ENCODE results near the gene UBE2J2. TPM values are rescaled to one million over a fixed set of nuclear protein-coding genes. Genes with fewer than 3 reads are reported as not detected.

UBE2J2 gene
- total RNA-seq, 1 donor from 2014 or later: 36.9 TPM

- intact Hi-C loops (cut with micrococcal nuclease): no loop called here
Observed at GRCh38 chr1:1255611-1256010, 18.0 kb downstream of the UBE2J2 start.

DNA sequence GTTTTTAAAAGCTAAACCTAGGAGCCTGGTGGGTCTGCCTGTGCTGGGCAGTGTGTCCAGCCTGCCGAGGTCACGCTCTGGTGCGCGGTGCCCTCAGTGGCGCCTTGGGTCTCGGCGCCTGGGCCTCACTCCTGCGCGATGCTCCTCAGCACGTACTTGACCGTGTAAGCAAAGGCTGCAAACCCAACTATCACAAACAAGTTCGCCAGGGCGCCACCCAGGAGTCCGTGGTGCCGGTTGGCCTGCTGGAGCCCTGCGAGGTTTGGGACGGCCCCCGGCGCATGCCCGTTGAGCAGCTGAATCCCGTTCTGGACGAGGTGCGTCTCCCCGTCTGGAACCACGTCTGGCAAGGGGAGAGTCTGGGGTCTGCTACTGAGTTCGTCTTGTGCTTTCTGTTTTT, 18.6 kb downstream of the UBE2J2 start:
- intact Hi-C loops (cut with micrococcal nuclease): no loop called here
- no peaks in the 10 kb centered on the region for H3K9me3 ChIP-seq (replicated peaks)
- no peak for DNase-seq
- peaks cover 56% of the 10 kb centered on the region for H3K36me3 ChIP-seq
- TF ChIP-seq CTCF (IDR thresholded peaks at IDR 0.05; ENCODE audit: borderline replicate concordance): no peak
- H3K4me3 ChIP-seq: no peak overlapping the region
- no peak overlapping the region for H3K27ac ChIP-seq (replicated peaks)
- H3K27me3 ChIP-seq (ENCODE audit: low read depth): no peaks in the 10 kb centered on the region
- H3K4me1 ChIP-seq: peaks cover 24% of the 10 kb centered on the region

More at GRCh38 chr1:1255611-1256010, 18.0 kb downstream of the UBE2J2 start:
- TF ChIP-seq CTCF (IDR thresholded peaks at IDR 0.05; ENCODE audit: borderline replicate concordance): no peak
- Histone ChIP-seq H3K27me3 (ENCODE audit: low read depth) (no peaks in the 10 kb centered on the region), H3K4me3 (no peak overlapping the region), H3K36me3 (peaks cover 60% of the 10 kb centered on the region), H3K9me3 (replicated peaks) (no peaks in the 10 kb centered on the region), H3K4me1 (peaks cover 28% of the 10 kb centered on the region), H3K27ac (replicated peaks) (no peak overlapping the region)
- no peak for DNase-seq

DNA sequence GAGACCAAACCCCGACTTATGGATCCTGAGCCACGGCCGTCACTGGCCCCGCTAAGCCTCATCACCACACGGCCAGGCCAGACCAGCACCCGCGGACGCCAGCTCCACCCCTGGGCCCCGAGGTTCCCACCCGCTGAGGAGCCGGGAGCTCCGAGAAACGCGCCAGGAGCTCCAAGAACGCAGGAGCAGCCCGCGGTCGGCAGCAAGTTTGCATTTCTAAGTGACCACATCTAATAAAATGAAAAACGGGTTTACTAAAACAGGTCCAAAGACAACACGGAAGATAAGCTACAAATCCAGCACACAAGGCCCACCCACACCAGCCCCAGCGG, 19.0 kb downstream of the UBE2J2 start:
- intact Hi-C loops (cut with micrococcal nuclease): no loop called here
- DNase-seq: no peak
- no peak for TF ChIP-seq CTCF (IDR thresholded peaks at IDR 0.05; ENCODE audit: borderline replicate concordance)
- H3K27me3 ChIP-seq (ENCODE audit: low read depth): no peaks in the 10 kb centered on the region
- H3K9me3 ChIP-seq (replicated peaks): no peaks in the 10 kb centered on the region
- H3K36me3 ChIP-seq: peaks cover 56% of the 10 kb centered on the region
- no peak overlapping the region for H3K4me3 ChIP-seq
- H3K27ac ChIP-seq (replicated peaks): no peak overlapping the region
- peaks cover 20% of the 10 kb centered on the region for H3K4me1 ChIP-seq

DNA sequence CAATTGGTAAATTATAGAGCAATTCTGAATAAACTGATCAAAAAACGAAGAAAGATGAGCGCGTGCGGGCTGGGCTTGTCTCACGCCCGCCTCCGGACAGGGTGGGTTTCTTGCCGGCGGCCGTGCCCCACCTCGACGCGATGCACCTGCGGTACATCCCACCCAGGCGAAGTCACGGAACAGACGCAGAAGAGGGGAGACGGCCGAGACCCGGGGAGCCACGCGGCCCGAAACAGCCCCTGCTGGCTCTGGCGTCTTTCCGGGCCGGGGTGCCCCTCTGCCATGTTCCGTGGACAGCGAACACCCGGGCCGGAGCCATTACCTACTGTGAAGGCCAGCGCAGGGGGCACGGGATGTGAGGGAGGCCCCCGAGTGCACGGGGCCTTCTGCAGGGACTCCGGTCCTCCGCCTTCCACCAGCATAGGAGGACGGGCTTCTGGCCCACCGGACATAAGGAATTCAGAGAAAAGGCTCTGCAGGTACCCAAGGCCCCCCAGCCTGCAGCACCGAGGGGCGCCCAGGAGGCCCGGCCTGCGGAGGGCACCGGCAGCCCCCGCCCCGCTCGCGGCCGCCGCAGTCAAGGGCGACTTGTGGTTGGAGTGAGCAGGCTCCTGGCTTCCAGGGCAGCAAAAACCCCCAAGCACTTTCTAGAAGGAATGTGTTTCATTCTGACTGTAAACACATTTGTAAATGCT, 19.5 kb downstream of the UBE2J2 start:
- Histone ChIP-seq H3K9me3 (replicated peaks) (no peaks in the 10 kb centered on the region), H3K27me3 (ENCODE audit: low read depth) (no peaks in the 10 kb centered on the region), H3K27ac (replicated peaks) (no peak overlapping the region), H3K36me3 (peaks cover 53% of the 10 kb centered on the region), H3K4me3 (no peak overlapping the region), H3K4me1 (peaks cover 15% of the 10 kb centered on the region)
- intact Hi-C loops (cut with micrococcal nuclease): no loop called here
- no peak for TF ChIP-seq CTCF (IDR thresholded peaks at IDR 0.05; ENCODE audit: borderline replicate concordance)
- no peak for DNase-seq

DNA sequence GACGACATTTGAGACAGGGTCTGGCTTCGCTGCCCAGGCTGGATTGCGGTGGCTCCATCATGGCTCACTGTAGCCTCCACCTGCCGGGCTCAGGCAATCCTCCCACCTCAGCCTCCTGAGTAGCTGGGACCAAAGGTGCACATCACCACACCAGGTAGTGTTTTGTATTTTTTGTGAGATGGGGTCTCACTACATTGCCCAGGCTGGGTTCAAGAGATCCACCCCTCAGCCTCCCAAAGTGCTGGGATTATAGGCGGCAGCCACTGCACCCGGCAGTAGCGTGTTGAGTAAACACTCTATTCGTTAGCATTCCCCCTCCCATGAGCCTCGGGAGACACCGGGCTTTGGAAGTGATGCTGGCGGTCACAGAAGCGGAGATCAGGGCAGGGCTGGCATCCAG, 20.3 kb downstream of the UBE2J2 start:
- TF ChIP-seq CTCF (IDR thresholded peaks at IDR 0.05; ENCODE audit: borderline replicate concordance): no peak
- Histone ChIP-seq H3K36me3 (peaks cover 47% of the 10 kb centered on the region), H3K27ac (replicated peaks) (no peak overlapping the region), H3K9me3 (replicated peaks) (no peaks in the 10 kb centered on the region), H3K27me3 (ENCODE audit: low read depth) (no peaks in the 10 kb centered on the region), H3K4me3 (no peak overlapping the region), H3K4me1 (peaks cover 8% of the 10 kb centered on the region)
- DNase-seq: no peak
- intact Hi-C loops (cut with micrococcal nuclease): no loop called here

All from left ventricle myocardium inferior (tissue), 1 donor.